NK-92 (cell line): ENCODE data around the gene LACRT.
"Not testable (repeated sequence)": the region's sequence is repeated elsewhere in the genome, so short reads cannot be mapped to it uniquely, and the experiment has no call there.

Source experiments
- DNase-seq: peaks from one replicate; lab custom pipeline; 2025; ENCODE audit not compliant: unreplicated experiment; lab: John Stamatoyannopoulos, UW

The LACRT gene

DNA sequence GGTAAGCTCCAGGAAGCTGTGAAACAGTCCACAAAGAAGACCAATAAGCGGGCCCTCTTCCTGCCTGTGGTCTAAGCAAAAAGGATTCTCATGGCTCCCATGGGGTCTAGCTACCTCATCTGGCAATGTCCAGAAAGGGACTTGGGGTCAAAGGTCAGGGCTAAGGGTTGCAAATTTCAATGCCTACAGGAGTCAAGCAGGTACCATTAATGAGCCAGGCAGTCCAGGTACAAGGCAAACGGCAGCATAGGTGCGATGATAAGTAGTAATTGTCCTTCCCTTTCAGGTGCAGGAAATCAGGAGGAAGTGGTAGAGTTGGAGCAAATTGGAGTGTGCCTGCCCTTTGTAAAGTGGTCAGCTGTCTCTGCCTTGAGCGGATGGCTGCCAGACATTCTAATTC is 6.4 kb upstream of the LACRT start:
- DNase-seq = no peak

DNA sequence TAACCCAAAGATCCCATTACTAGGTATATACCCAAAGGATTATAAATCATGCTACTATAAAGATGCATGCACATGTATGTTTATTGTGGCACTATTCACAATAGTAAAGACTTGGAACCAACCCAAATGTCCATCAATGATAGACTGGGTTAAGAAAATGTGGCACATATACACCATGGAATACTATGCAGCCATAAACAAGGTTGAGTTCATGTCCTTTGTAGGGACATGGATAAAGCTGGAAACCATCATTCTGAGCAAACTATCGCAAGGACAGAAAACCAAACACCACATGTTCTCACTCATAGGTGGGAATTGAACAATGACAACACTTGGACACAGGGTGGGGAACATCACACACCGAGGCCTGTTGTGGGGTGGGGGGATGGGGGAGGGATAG is 4.4 kb upstream of the LACRT start:
- DNase-seq = not testable (repeated sequence)

DNA sequence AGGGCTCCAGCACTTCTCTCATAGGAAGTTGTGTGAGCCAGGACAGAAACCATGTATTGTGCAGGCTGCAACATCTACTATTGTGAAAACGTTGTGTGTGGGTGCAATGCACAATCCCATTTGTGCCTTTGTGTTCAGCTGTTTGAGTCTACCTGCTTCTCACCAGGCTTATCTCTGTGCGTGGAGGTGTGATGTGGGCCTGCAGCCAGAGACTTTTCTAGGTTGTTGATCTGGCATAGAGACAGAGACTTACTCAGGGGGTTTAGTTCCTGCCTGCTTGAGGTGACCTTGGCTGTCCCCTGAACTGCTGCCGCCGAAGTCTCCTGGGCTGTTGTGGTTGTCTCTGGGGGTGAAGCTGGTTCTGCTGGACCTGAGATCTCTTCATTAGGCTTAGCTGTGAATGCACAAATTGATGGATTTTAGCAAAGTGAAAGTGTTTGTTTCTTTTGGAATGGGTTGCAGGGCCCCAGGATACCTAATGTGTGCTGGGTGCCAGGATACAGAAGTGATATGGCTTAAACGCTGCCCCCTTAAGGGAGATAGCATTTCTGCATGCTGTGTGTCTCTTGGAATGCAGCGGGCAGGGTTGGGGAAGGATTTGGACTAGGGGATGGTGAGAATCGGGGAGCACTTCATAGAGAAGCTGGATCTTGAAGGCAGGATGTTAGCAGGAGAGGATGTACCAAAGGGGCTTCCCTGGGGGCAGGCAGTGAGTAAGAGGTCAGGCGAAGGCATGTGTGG is 2.5 kb downstream of the LACRT start:
- no peak for DNase-seq

- no peak for DNase-seq
Observed at GRCh38 chr12:54631551-54631950, 3.1 kb downstream of the LACRT start.

- DNase-seq = no peak
Observed at GRCh38 chr12:54629925-54630324, 4.8 kb downstream of the LACRT start.

DNA sequence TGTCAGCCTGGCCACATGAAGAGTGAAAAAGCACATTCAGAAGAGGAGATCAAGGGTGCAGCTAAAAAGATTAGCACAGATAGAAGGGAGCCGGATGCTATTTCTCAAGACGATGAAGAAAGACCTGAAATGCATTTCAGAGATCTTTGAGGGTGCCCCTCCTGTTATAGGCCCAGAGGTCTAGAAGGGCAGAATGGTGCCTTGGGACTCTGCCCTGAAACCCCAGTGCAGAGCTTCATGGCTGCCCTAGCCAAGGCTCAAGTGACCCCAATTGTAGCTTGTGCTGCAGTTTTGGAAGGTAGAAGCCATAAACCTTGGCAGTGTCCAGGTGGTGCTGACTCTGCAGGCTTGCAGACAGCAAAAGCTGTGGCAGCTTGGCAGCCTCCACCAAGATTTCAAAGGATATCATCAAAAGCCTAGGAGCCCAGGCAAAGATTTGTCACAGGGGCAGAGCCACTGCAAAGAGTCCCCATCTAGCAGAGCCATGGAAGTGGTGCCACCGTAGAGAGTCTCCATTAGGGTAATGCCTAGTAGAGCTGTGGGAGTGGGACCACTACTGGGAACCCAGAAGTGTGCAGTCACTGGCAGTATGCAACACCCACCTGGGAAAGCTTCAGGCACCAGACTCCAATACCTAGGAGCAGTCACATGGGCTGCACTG is 6.4 kb downstream of the LACRT start:
- no peak for DNase-seq

DNA sequence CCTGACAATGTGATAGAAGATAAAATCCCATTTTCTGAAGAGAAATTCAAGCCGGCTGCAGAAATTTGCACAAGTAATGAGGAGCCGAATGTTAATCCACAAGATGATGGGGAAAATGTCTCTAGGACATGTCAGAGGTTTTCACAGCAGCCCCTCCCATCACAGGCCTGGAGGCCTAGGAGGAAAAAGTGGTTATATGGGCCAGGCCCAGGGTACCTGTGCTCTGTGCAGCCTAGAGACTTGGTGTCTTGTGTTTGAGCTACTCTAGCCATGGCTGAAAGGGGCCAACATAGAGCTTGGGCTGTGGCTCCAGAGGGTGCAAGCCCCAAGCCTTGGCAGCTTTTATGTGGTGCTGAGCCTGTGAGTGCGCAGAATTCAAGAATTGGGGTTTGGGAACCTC is 7.4 kb downstream of the LACRT start:
- DNase-seq = no peak

DNA sequence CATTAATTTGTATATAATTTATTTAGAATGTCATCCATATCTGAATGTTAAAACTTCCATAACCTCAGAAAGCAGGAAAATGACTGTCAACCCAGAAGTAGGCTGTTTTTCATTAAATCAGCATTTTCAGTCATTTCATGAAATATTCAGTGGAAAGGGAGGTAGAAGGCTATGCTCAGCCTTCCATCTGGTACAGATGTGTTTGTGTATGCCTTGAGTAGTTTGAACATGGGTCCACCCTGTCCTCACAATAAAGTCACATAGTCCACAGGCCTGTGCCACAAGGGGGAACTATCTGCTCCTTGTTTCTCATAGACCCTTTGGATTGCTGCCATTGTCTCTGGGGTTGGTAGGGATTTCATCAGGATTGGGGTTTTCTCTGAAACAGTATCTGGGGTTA is 9.1 kb downstream of the LACRT start:
- no peak for DNase-seq

GRCh38 chr12:54624315-54625279 is 10.1 kb downstream of the LACRT start:
- DNase-seq = no peak

DNA sequence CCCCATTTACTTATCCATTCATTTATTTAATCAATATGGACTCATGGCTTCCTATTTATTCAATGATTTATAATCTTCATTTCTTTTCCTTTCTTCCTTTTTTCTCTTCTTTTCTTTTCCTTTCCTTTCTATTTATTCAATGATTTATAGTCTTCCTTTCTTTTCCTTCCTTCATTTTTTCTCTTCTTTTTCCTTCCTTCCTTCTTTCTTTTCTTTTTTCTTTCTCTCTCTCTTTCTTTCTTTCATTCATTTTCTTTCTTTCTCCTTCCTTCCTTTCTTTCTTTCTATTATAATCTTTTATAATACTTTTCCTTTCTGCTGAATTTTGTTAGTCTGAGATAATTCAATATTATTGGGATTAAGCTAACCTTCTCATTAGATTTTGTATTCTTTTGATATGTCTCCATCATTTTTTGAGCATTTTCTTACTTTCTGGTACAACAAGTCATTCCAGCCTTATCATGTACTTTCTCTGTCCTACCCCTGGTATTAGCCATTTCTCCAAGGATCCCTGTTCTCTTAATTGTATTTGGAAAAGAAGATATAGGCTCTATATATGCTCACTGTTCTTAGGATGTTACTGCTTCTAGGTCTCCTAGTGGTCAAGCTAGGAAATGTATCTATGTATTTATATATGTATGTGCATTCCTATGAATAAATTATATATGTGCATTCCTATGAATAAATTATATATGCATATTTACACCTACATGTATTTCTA is 12.1 kb downstream of the LACRT start:
- no peak for DNase-seq

DNA sequence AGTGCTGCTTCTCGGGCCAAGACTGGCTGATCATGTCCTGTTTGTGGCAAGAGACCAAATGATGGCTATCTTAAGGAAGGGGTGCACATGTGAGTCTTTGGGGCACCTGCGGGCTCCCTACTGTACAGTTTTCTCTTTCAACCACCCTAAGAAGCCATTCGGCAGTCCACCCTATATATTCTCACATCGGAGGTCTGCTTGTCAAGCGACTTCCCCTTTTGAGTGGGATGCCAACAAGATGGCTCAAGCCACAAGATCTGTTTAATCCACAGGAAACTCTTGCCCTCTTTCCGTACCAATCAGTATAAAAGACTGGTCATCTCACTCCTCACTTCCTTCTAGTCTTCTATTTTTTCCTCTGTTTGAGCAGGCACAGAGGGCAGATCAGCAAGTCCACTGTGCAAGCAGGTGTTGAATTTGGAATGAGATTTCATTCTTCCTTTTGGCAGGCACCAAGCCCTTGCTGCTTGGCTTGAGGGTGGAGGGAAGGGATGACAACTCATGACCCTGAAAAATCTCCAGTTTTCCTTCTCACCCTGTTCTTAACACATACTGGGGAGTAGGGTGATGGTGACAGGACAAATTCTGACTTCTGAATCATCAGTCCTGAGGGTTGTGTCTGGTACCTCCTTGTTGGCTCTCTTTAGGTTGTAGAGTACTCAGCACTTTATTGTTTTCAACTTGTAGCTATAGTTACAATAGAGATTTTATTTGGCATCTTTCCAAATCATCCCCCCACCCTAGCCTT is 17.6 kb downstream of the LACRT start:
- no peak for DNase-seq

GRCh38 chr12:54612225-54612750 is 22.4 kb downstream of the LACRT start:
- no peak for DNase-seq

DNA sequence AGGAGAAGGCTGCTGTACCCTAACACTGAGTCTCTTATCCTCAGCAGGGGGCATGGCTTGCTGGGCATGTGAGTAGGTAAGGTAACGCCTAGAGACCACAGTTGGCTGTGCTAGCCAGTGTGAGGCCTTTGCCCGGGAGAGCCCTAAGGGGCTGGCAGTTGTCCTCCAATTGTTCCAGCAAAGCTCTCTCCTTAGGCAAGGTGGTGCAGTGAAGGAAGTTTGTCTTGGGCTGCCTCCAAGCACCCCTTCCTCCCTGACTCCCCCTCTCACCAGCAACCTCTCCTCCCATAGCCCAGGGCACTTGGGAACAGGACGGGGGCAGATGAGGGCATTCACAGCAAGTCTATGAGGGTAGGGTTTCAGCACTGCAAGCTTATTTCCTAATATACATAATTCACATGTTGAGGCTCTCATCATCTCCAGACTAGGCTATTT is 23.0 kb downstream of the LACRT start:
- no peak for DNase-seq

- DNase-seq = no peak
Observed at GRCh38 chr12:54608769-54609168, 25.9 kb downstream of the LACRT start.

GRCh38 chr12:54608156-54608555 is 26.5 kb downstream of the LACRT start:
- no peak for DNase-seq

GRCh38 chr12:54606556-54606955 is 28.1 kb downstream of the LACRT start:
- no peak for DNase-seq

DNA sequence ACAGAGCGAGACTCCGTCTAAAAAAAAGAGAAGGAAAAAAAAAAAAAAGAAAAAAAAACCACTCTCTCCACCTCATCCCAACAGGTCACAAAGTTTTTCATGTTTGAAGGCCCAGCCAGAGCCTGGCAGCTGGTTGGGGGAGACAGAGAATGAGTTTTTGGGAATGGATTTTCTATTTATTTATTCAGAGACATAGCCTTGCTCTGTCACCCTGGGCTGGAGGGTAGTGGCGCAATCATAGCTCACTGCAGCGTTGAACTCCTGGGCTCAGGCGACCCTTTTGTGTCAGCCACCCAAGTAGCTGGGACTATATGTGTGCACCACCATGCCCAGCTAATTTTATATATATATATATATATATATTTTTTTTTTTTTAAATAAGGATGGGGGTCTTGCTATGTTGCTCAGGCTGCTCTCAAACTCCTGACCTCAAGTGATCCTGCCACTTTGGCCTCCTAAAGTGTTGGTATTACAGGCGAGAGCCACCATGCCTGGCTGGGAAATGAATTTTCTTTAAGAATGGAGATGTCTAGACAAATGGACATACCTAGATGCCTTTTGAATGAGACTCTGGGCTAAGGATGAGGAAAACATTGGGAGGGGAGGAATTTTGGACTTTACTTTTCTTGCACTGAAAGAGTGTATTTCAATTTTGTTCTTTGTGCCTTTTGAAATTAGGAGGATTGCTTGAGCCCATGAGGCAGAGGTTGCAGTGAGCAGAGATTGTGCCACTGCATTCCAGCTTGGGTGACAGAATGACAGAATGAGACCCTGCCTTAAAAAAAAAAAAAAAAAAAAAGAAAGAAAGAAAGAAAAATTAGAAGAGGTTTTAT is 29.3 kb downstream of the LACRT start:
- DNase-seq = no peak

GRCh38 chr12:54604436-54604835 is 30.3 kb downstream of the LACRT start:
- DNase-seq = no peak

DNA sequence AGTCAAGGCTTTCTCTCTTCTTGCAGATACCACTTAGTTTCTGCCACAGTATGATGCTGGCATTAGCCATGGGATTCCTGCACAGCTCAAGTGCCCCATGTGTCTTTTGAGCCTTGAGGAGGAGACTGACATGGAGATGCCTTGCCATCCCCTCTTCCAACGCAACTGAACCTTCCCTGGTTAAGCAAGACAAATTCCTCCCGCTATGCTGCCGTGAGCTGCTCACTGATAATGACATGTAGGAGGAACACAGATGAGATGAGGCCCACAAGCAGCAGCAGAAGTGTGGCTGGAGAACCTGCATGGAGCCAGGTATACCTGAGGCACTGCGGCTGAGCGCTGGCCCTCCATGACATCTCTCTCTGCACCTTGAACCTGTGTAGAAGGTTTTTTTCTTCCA is 30.8 kb downstream of the LACRT start:
- no peak for DNase-seq
